K562 (cell line): ENCODE data around the gene HK2. TPM values are rescaled to one million over a fixed set of nuclear protein-coding genes. Genes with fewer than 3 reads are reported as not detected.

Experiments used
- ATAC-seq: fragments of 200-7000 bp; cut with Tn5 transposase; 3 replicates; pipeline ENCODE4 v1.9.1; 2020; ENCODE audit warnings: moderate library complexity
- BruUV-seq: library from RNA; stranded (reverse); fragments of 400-500 nt; replicated peaks from 2 replicates; lab custom pipeline; 2021; lab: Mats Ljungman, UMichigan
- CTCF ChIA-PET: fragments of 300-600 bp; formaldehyde crosslinking; extraction: SDS; loops from one replicate; lab custom pipeline; 2021; ENCODE audit warnings: low intra/inter-chr PET ratio; lab: Yijun Ruan, JAX
- POLR2A ChIA-PET: fragments of 300-600, 350-650 bp; sonication (Branson Sonifier 250); formaldehyde crosslinking; extraction: SDS; loops from one replicate; lab custom pipeline; 2021; ENCODE audit warnings: antibody characterized with exemption, inconsistent platforms; lab: Yijun Ruan, JAX
- DNase-seq, 4 experiments: peaks; one replicate each; pipeline versions ENCODE4 v3.0.0 to v3.0.0-alpha.2; 2011 to 2018; ENCODE audit warnings: low spot score in 3 of 4, mixed read lengths in 3 of 4; ENCODE audit errors: extremely low read depth in 1 of 4
- FAIRE-seq: peaks from 2 replicates; lab custom pipeline; 2011; peaks lifted over from hg19 to GRCh38; lab: Jason Lieb, UNC
- H2AFZ ChIP-seq: 2 replicates; pipeline ENCODE4 v1.6.0; 2011; ENCODE audit warnings: low read depth, low read length, control low read depth, inconsistent platforms
- H3K27ac ChIP-seq: fragments of 200-600 bp; 3 replicates; pipeline ENCODE4 v1.8.0; 2011; ENCODE audit warnings: low read depth, mild to moderate bottlenecking, control low read depth, inconsistent platforms, low read length, moderate library complexity, mixed read lengths; ENCODE audit errors: extremely low read depth
- H3K27me3 ChIP-seq, 2 experiments: fragments of 300-600 bp in 1 of 2; 2 replicates in 1 of 2; 3 replicates in 1 of 2; pipeline versions ENCODE4 v1.6.0 to v1.8.0; 2011; ENCODE audit warnings: inconsistent platforms in 2 of 2, low read length in 2 of 2, mild to moderate bottlenecking in 1 of 2, mixed read lengths in 1 of 2, moderate library complexity in 1 of 2; ENCODE audit not compliant: control insufficient read depth in 2 of 2, insufficient read depth in 2 of 2
- H3K36me3 ChIP-seq: fragments of 300-600 bp; 3 replicates; pipeline ENCODE4 v1.8.0; 2011; ENCODE audit warnings: mild to moderate bottlenecking, low read length, inconsistent platforms; ENCODE audit not compliant: control insufficient read depth, insufficient read depth
- H3K4me1 ChIP-seq, 2 experiments: fragments of 200-600 bp in 1 of 2; replicated peaks in 1 of 2; 2 replicates in 1 of 2; 3 replicates in 1 of 2; pipeline versions ENCODE4 v1.5.1 to v1.8.0; 2011; ENCODE audit warnings: inconsistent platforms in 2 of 2, low read length in 2 of 2, mild to moderate bottlenecking in 1 of 2, mixed read lengths in 1 of 2, moderate library complexity in 1 of 2; ENCODE audit not compliant: control insufficient read depth in 2 of 2, insufficient read depth in 2 of 2
- H3K4me2 ChIP-seq: 2 replicates; pipeline ENCODE4 v1.6.1; 2011; ENCODE audit warnings: low read length, control low read depth, inconsistent platforms, mixed read lengths; ENCODE audit not compliant: insufficient read depth
- H3K4me3 ChIP-seq: fragments of 200-600 bp; sonication (generic), shearing (Covaris generic); 2 replicates; pipeline ENCODE4 v1.5.1; 2016; ENCODE audit warnings: control low read depth, inconsistent platforms
- H3K79me2 ChIP-seq: fragments of 200-600 bp; 3 replicates; pipeline ENCODE4 v1.8.0; 2011; ENCODE audit warnings: low read length, inconsistent platforms; ENCODE audit not compliant: control insufficient read depth, insufficient read depth
- H3K9ac ChIP-seq, 2 experiments: 2 replicates each; pipeline versions ENCODE4 v1.6.0 to v1.6.1; 2011; ENCODE audit warnings: low read depth in 2 of 2, low read length in 2 of 2, control low read depth in 1 of 2, inconsistent platforms in 1 of 2, mild to moderate bottlenecking in 1 of 2, mixed read lengths in 1 of 2; ENCODE audit not compliant: insufficient read depth in 1 of 2
- H3K9me1 ChIP-seq: one replicate; pipeline ENCODE4 v1.6.0; 2011; ENCODE audit warnings: inconsistent platforms, mild to moderate bottlenecking, low read length, moderate library complexity; ENCODE audit not compliant: control insufficient read depth, insufficient read depth
- H3K9me3 ChIP-seq: replicated peaks from 2 replicates; pipeline ENCODE4 v1.5.1; 2011; ENCODE audit warnings: low read depth, low read length, inconsistent platforms; ENCODE audit not compliant: control insufficient read depth, insufficient read depth
- H4K20me1 ChIP-seq: replicated peaks from 2 replicates; pipeline ENCODE4 v1.6.1; 2011; ENCODE audit warnings: low read length, inconsistent platforms, mixed read lengths; ENCODE audit not compliant: control insufficient read depth, insufficient read depth
- CBX3 ChIP-seq, 2 experiments: IDR thresholded peaks; 1 replicate in 1 of 2; 2 replicates in 1 of 2; pipeline ENCODE4 v1.6.1; 2012; ENCODE audit warnings: inconsistent platforms in 2 of 2, low read length in 2 of 2, borderline replicate concordance in 1 of 2, control low read depth in 1 of 2
- ETV6 ChIP-seq, 3 experiments: fragments of 150-350 bp in 1 of 3; sonication (generic) in 1 of 3; formaldehyde crosslinking in 1 of 3; IDR thresholded peaks; 2 replicates each; pipeline versions ENCODE4 v1.6.1 to v1.8.0; 2014 to 2022; ENCODE audit warnings: borderline replicate concordance in 2 of 3, low read depth in 2 of 3, antibody characterized with exemption in 1 of 3, low read length in 1 of 3, mild to moderate bottlenecking in 1 of 3, missing genetic modification reagents in 1 of 3
- GABPA ChIP-seq: fragments of 200-800 bp; sonication (Bioruptor generic); conservative IDR thresholded peaks from 2 replicates; pipeline ENCODE4 v1.6.1; 2016; ENCODE audit warnings: low read depth, missing genetic modification characterization, missing compliant biosample characterization
- HDAC8 ChIP-seq: fragments of 450-650 bp; IDR thresholded peaks from 2 replicates; pipeline ENCODE4 v1.6.1; 2016; ENCODE audit warnings: mild to moderate bottlenecking, missing genetic modification characterization, moderate library complexity, missing compliant biosample characterization
- MCM3 ChIP-seq: fragments of 450-650 bp; IDR thresholded peaks from 2 replicates; pipeline ENCODE4 v1.6.1; 2016
- NR2C1 ChIP-seq, 2 experiments: fragments of 450-650 bp; IDR thresholded peaks; 2 replicates each; pipeline ENCODE4 v1.6.1; 2017; ENCODE audit warnings: mild to moderate bottlenecking in 2 of 2, antibody characterized with exemption in 1 of 2, inconsistent platforms in 1 of 2, missing compliant biosample characterization in 1 of 2, missing genetic modification characterization in 1 of 2
- RFX5 ChIP-seq: IDR thresholded peaks from 2 replicates; pipeline ENCODE4 v1.6.1; 2011; ENCODE audit warnings: low read depth, mild to moderate bottlenecking, improper control_type of control experiment, low read length
- SIN3A ChIP-seq, 2 experiments: fragments of 150-350 bp in 1 of 2; IDR thresholded peaks; 2 replicates each; pipeline ENCODE4 v1.6.1; 2011 to 2016; ENCODE audit warnings: borderline replicate concordance in 2 of 2, low read depth in 2 of 2, low read length in 2 of 2, mild to moderate bottlenecking in 2 of 2, moderate library complexity in 2 of 2; ENCODE audit not compliant: control insufficient read depth in 1 of 2
- TBP ChIP-seq: optimal IDR thresholded peaks from 2 replicates; pipeline ENCODE3; 2011; ENCODE audit warnings: low read depth, low read length, improper control_type of control experiment
- WGBS: fragments of 100-300 bp; shearing (Covaris generic); methylation state at CpG from one replicate; pipeline ENCODE4 v1.1.6; 2016; ENCODE audit warnings: low coverage, mixed read lengths; ENCODE audit not compliant: insufficient coverage; ENCODE audit errors: missing lambda C conversion rate; 5-methylcytosine and 5-hydroxymethylcytosine counted together
- in situ Hi-C: fragments of 300-500 bp; cut with MboI; formaldehyde crosslinking; loops from 4 replicates; pipeline ENCODE4 v1.15.0; 2018; ENCODE audit warnings: inconsistent platforms, mixed read lengths
- intact Hi-C: fragments of 100-400 bp; cut with micrococcal nuclease; formaldehyde crosslinking; loops from 2 replicates; pipeline ENCODE4 v1.14.2; 2022
- polyA plus RNA-seq, 8 experiments: library from polyadenylated mRNA; depleted of rRNA in 4 of 8; stranded (reverse) in 5 of 8; unstranded in 3 of 8; fragments of >200 nt; fragmentation: Nextera tagmentation in 2 of 8; fragmentation: Illumina TruSeq in 1 of 8; extraction: Ambion mirVana in 2 of 8; extraction: Trizol in 1 of 8; gene quantifications; 2 replicates each; pipeline versions ENCODE4 v1.2.1 to v1.2.3, GENCODE V29; 2011 to 2014; ENCODE audit warnings: inconsistent platforms in 1 of 8, missing spikeins in 1 of 8
- total RNA-seq, 7 experiments: library from RNA; depleted of rRNA in 6 of 7; stranded (reverse); fragments of >200 nt in 6 of 7; fragmentation: Illumina TruSeq in 2 of 7; extraction: Trizol in 2 of 7; gene quantifications; 2 replicates each; pipeline versions ENCODE4 v1.2.1 to v1.2.3, GENCODE V29; 2011 to 2021; ENCODE audit warnings: low replicate concordance in 1 of 7
- TF ChIP-seq, protein P1 (sequence below): fragments of 450-650 bp; IDR thresholded peaks from 2 replicates; pipeline ENCODE4 v1.6.1; 2017; ENCODE audit warnings: antibody characterized with exemption, mild to moderate bottlenecking
- TF ChIP-seq, protein P2 (sequence below): fragments of 250-450 bp; sonication (Bioruptor Pico); IDR thresholded peaks from 2 replicates; pipeline ENCODE4 v1.8.0; 2022; ENCODE audit warnings: inconsistent platforms

Gene HK2
- total and polyA plus RNA-seq, 9 of the 15 experiments (the other 6 are each of a cell fraction or from before 2014, with no cell fraction given), result 4.7 to 56.0 (median 19.9) TPM

DNA sequence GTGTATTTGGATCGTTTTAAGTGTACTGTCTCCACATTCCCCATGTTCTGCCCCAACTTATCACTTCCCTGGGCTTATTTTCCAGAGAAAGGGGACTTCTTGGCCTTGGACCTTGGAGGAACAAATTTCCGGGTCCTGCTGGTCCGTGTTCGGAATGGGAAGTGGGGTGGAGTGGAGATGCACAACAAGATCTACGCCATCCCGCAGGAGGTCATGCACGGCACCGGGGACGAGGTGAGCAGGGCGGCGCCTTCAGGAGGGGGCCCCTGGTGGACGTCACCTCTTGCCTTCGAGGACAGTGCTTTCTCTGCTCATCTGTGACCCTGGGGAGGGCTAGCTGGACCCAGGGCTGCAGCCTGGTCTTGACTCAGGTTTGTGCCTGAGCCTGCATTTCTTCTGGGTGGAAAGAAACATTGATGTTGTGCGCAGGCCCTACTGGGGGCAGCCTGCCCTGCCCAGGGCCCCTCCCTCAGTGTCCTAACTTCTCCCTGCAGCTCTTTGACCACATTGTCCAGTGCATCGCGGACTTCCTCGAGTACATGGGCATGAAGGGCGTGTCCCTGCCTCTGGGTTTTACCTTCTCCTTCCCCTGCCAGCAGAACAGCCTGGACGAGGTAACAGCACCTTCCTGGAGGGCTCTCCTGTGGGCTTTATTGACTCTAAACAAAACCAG, 47.8 kb downstream of the HK2 start:
- in situ Hi-C loops (no loop called here), intact Hi-C loops (no loop called here)
- Histone ChIP-seq H3K79me2 (no peaks in the 10 kb centered on the region), H3K4me1 (no peaks in the 10 kb centered on the region), H3K27me3 (no peaks in the 10 kb centered on the region; a peak in 1 of 5 replicates), H4K20me1 (no peaks in the 10 kb centered on the region; the same call in 1 of the 2 replicates), H3K4me3 (no peak overlapping the region), H3K9ac (no peak overlapping the region), H3K27ac (no peak overlapping the region), H2AFZ (no peak overlapping the region), H3K9me3 (no peaks in the 10 kb centered on the region), H3K9me1 (no peaks in the 10 kb centered on the region), H3K4me2 (no peak overlapping the region), H3K36me3 (peaks cover 98% of the 10 kb centered on the region)
- ChIA-PET POLR2A (interaction anchor here (0.6 kb wide), 1 partner anchor 221 kb away, joined by 3 read pairs; no protein-coding TSS in a partner anchor), CTCF (no interaction called here)
- no TSS peak for BruUV-seq
- TF ChIP-seq GABPA (tag) (no peak), HDAC8 (tag) (no peak), TBP (no peak), SIN3A (IDR thresholded peaks at IDR 0.05; ENCODE audit: borderline replicate concordance in 2 of 2, control insufficient read depth in 1 of 2, low read depth in 2 of 2, low read length in 2 of 2) (no peak), RFX5 (no peak), NR2C1 (IDR thresholded peaks at IDR 0.05) (no peak), NR2C1 (tag; IDR thresholded peaks at IDR 0.05) (no peak), ETV6 (IDR thresholded peaks at IDR 0.05; ENCODE audit: borderline replicate concordance in 1 of 2, low read depth in 2 of 2, low read length in 1 of 2) (no peak), ETV6 (CRISPR knock-in tag; IDR thresholded peaks at IDR 0.05; ENCODE audit: borderline replicate concordance) (no peak), CBX3 (IDR thresholded peaks at IDR 0.05; ENCODE audit: borderline replicate concordance in 1 of 2, low read length in 2 of 2) (no peak), MCM3 (no peak)
- TF ChIP-seq, protein P1, sequence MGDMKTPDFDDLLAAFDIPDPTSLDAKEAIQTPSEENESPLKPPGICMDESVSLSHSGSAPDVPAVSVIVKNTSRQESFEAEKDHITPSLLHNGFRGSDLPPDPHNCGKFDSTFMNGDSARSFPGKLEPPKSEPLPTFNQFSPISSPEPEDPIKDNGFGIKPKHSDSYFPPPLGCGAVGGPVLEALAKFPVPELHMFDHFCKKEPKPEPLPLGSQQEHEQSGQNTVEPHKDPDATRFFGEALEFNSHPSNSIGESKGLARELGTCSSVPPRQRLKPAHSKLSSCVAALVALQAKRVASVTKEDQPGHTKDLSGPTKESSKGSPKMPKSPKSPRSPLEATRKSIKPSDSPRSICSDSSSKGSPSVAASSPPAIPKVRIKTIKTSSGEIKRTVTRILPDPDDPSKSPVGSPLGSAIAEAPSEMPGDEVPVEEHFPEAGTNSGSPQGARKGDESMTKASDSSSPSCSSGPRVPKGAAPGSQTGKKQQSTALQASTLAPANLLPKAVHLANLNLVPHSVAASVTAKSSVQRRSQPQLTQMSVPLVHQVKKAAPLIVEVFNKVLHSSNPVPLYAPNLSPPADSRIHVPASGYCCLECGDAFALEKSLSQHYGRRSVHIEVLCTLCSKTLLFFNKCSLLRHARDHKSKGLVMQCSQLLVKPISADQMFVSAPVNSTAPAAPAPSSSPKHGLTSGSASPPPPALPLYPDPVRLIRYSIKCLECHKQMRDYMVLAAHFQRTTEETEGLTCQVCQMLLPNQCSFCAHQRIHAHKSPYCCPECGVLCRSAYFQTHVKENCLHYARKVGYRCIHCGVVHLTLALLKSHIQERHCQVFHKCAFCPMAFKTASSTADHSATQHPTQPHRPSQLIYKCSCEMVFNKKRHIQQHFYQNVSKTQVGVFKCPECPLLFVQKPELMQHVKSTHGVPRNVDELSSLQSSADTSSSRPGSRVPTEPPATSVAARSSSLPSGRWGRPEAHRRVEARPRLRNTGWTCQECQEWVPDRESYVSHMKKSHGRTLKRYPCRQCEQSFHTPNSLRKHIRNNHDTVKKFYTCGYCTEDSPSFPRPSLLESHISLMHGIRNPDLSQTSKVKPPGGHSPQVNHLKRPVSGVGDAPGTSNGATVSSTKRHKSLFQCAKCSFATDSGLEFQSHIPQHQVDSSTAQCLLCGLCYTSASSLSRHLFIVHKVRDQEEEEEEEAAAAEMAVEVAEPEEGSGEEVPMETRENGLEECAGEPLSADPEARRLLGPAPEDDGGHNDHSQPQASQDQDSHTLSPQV, result no peak
- TF ChIP-seq, protein P2, sequence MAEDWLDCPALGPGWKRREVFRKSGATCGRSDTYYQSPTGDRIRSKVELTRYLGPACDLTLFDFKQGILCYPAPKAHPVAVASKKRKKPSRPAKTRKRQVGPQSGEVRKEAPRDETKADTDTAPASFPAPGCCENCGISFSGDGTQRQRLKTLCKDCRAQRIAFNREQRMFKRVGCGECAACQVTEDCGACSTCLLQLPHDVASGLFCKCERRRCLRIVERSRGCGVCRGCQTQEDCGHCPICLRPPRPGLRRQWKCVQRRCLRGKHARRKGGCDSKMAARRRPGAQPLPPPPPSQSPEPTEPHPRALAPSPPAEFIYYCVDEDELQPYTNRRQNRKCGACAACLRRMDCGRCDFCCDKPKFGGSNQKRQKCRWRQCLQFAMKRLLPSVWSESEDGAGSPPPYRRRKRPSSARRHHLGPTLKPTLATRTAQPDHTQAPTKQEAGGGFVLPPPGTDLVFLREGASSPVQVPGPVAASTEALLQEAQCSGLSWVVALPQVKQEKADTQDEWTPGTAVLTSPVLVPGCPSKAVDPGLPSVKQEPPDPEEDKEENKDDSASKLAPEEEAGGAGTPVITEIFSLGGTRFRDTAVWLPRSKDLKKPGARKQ, result no peak
- DNase-seq, result no peak
- no peak for FAIRE-seq
- 88% methylated on average over 19 of the region's 19 CpGs for WGBS
- ATAC-seq, result no peak
